Peyer's patch (tissue), 4 donors: ENCODE data around the gene TEAD4.

Experiments used
- POLR2A ChIP-seq, 2 donors: fragments of 450-650 bp; IDR thresholded peaks; one replicate each; pipeline ENCODE4 v1.5.1; 2017; ENCODE audit warnings: antibody characterized with exemption in 2 of 2, mild to moderate bottlenecking in 2 of 2, moderate library complexity in 2 of 2
- TF ChIP-seq, protein P1 (sequence below), 6 experiments: fragments of 450-650 bp in 4 of 6; fragments of 200-600 bp in 2 of 6; sonication (generic) in 1 of 6; IDR thresholded peaks; one replicate each; pipeline ENCODE4 v1.5.1; 2017 to 2019; ENCODE audit warnings: antibody characterized with exemption in 6 of 6, mild to moderate bottlenecking in 3 of 6, moderate library complexity in 1 of 6

DNA sequence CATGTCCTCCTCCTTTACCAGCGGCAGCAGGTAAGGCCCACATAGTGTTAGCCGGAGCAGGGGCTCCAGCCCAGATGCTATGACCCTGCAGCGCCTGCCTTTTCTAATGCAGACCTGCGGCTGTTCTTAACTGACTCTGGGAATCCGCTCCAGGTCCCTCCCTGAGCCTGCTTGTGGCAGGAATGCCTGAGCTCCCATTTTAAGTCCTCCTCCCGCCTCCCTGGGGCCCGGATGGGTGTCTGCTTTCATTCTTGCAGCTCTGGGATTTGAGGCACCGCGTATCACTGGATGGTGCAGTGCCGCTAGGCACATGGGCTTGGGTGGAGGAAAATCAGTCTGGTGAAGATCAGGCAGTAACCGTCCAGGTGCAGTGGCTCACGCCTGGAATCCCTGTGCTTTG is 125.5 kb downstream of the TEAD4 start:
- TF ChIP-seq POLR2A (IDR thresholded peaks at IDR 0.05): no peak
- TF ChIP-seq, protein P1, sequence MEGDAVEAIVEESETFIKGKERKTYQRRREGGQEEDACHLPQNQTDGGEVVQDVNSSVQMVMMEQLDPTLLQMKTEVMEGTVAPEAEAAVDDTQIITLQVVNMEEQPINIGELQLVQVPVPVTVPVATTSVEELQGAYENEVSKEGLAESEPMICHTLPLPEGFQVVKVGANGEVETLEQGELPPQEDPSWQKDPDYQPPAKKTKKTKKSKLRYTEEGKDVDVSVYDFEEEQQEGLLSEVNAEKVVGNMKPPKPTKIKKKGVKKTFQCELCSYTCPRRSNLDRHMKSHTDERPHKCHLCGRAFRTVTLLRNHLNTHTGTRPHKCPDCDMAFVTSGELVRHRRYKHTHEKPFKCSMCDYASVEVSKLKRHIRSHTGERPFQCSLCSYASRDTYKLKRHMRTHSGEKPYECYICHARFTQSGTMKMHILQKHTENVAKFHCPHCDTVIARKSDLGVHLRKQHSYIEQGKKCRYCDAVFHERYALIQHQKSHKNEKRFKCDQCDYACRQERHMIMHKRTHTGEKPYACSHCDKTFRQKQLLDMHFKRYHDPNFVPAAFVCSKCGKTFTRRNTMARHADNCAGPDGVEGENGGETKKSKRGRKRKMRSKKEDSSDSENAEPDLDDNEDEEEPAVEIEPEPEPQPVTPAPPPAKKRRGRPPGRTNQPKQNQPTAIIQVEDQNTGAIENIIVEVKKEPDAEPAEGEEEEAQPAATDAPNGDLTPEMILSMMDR (IDR thresholded peaks at IDR 0.05): no peak
